Esophagus muscularis mucosa (tissue), 4 donors: ENCODE measurements around the gene HIRIP3. TPM values are rescaled to one million over a fixed set of nuclear protein-coding genes. Genes with fewer than 3 reads are reported as not detected.

Experiments used
- DNase-seq: peaks from one replicate; pipeline ENCODE4 v3.0.0-alpha.2; 2017; ENCODE audit errors: extremely low spot score
- H3K27ac ChIP-seq, 4 donors: fragments of 200-600 bp; sonication (generic); replicated peaks in 1 of 4; 1 replicate in 3 of 4; 2 replicates in 1 of 4; pipeline ENCODE4 v1.5.1; 2016 to 2019; ENCODE audit warnings: mild to moderate bottlenecking in 1 of 4
- H3K27me3 ChIP-seq, 4 donors: fragments of 200-600 bp; sonication (generic); one replicate each; pipeline versions ENCODE4 v1.5.1 to v1.6.0; 2016 to 2019
- H3K36me3 ChIP-seq, 4 donors: fragments of 200-600 bp; sonication (generic); one replicate each; pipeline ENCODE4 v1.5.1; 2016 to 2019
- H3K4me1 ChIP-seq, 4 donors: fragments of 200-600 bp; sonication (generic); one replicate each; pipeline ENCODE4 v1.5.1; 2016 to 2019
- H3K4me3 ChIP-seq, 4 donors: fragments of 200-600 bp; sonication (generic); 1 replicate in 2 of 4; 2 replicates in 2 of 4; pipeline ENCODE4 v1.5.1; 2016 to 2019; ENCODE audit warnings: mild to moderate bottlenecking in 4 of 4, moderate library complexity in 1 of 4
- H3K9me3 ChIP-seq, 4 donors: fragments of 200-600 bp; sonication (generic); 1 replicate in 3 of 4; 2 replicates in 1 of 4; pipeline ENCODE4 v1.5.1; 2016 to 2019
- CTCF ChIP-seq, 3 experiments: fragments of 200-600 bp in 2 of 3; fragments of 450-650 bp in 1 of 3; sonication (generic) in 2 of 3; IDR thresholded peaks; one replicate each; pipeline ENCODE4 v1.5.1; 2017 to 2019; ENCODE audit warnings: antibody characterized with exemption in 3 of 3, mild to moderate bottlenecking in 2 of 3, moderate library complexity in 1 of 3
- EP300 ChIP-seq: sonication (generic); formaldehyde crosslinking; IDR thresholded peaks from one replicate; pipeline ENCODE4 v1.6.1; 2017; ENCODE audit warnings: antibody characterized with exemption
- POLR2A ChIP-seq: fragments of 450-650 bp; IDR thresholded peaks from one replicate; pipeline ENCODE4 v1.6.1; 2017; ENCODE audit warnings: antibody characterized with exemption, moderate library complexity, mild to moderate bottlenecking, low read depth
- POLR2AphosphoS5 ChIP-seq, 2 donors: sonication (generic); formaldehyde crosslinking; IDR thresholded peaks; one replicate each; pipeline ENCODE4 v1.6.1; 2017; ENCODE audit warnings: antibody characterized with exemption in 2 of 2
- WGBS: methylation state at CpG from one replicate; pipeline ENCODE4 v1.1.5; 2018; 5-methylcytosine and 5-hydroxymethylcytosine counted together
- intact Hi-C: fragments of 100-400 bp; cut with DNase I; formaldehyde crosslinking; loops from one replicate; pipeline ENCODE4 v1.15.1; 2023
- total RNA-seq, 4 donors: library from RNA; depleted of rRNA; stranded (reverse); fragments of >200 nt; gene quantifications; one replicate each; pipeline versions ENCODE4 v1.1.0 to v1.2.1, GENCODE V29; 2016

The HIRIP3 gene
- total RNA-seq, 4 donors from 2014 or later: 20.8 to 39.4 (median 22.1) TPM

- H3K4me1 ChIP-seq: no peaks in the 10 kb centered on the region
- H3K4me3 ChIP-seq: no peak overlapping the region
- intact Hi-C loops: no loop called here
- H3K27me3 ChIP-seq: no peaks in the 10 kb centered on the region
- WGBS: 100% methylated on average over 1 of the region's 20 CpGs
- TF ChIP-seq CTCF (IDR thresholded peaks at IDR 0.05): no peak
- TF ChIP-seq POLR2AphosphoS5 (IDR thresholded peaks at IDR 0.05): no peak
- TF ChIP-seq POLR2A: no peak
- TF ChIP-seq EP300: no peak
- no peak overlapping the region for H3K27ac ChIP-seq
- peaks cover 79 to 100% (median 100%) of the 10 kb centered on the region in 4 donors for H3K36me3 ChIP-seq
- DNase-seq: no peak
- H3K9me3 ChIP-seq: no peaks in the 10 kb centered on the region
Observed at GRCh38 chr16:29986231-29986630, 9.2 kb downstream of the HIRIP3 start.

DNA sequence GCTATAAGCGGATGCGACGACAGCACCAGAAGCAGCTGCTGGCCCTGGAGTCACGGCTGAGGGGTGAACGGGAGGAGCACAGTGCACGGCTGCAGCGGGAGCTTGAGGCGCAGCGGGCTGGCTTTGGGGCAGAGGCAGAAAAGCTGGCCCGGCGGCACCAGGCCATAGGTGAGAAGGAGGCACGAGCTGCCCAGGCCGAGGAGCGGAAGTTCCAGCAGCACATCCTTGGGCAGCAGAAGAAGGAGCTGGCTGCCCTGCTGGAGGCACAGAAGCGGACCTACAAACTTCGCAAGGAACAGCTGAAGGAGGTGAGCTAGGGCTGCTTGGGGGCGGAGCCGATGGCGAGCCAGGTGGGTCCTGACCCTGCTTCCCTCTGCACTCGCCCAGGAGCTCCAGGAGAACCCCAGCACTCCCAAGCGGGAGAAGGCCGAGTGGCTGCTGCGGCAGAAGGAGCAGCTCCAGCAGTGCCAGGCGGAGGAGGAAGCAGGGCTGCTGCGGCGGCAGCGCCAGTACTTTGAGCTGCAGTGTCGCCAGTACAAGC is 10.1 kb downstream of the HIRIP3 start:
- H3K36me3 ChIP-seq: peaks cover 79 to 100% (median 100%) of the 10 kb centered on the region in 4 donors
- no peak for DNase-seq
- H3K4me1 ChIP-seq: no peaks in the 10 kb centered on the region
- 94% methylated on average over 26 of the region's 28 CpGs for WGBS
- intact Hi-C loops: no loop called here
- no peaks in the 10 kb centered on the region for H3K27me3 ChIP-seq
- no peak overlapping the region for H3K27ac ChIP-seq
- no peak overlapping the region for H3K4me3 ChIP-seq
- H3K9me3 ChIP-seq: no peaks in the 10 kb centered on the region
- TF ChIP-seq POLR2A: no peak
- no peak for TF ChIP-seq EP300
- no peak for TF ChIP-seq POLR2AphosphoS5 (IDR thresholded peaks at IDR 0.05)
- no peak for TF ChIP-seq CTCF (IDR thresholded peaks at IDR 0.05)

DNA sequence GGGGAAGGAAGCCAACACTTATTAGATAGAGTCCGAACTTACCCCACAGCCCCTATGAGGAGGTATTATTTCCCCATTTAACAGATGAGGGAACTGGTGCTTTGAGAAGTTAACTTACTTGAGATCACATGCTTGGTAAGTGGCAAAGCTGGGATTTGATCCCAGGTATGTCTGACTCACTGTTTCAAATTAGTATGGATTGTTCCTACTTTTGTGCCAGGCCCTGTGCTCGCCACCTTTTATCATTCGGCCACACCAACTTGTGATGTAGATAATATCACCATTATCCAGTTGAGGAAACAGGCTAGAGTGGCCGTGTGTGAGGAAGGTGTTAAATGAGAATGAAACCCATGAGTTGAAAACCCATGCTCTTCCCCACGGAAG is 10.7 kb downstream of the HIRIP3 start:
- intact Hi-C loops: no loop called here
- WGBS: 91% methylated on average over 5 of the region's 5 CpGs
- H3K4me1 ChIP-seq: no peaks in the 10 kb centered on the region
- DNase-seq: no peak
- no peaks in the 10 kb centered on the region for H3K9me3 ChIP-seq
- peaks cover 81 to 100% (median 100%) of the 10 kb centered on the region in 4 donors for H3K36me3 ChIP-seq
- H3K27me3 ChIP-seq: no peaks in the 10 kb centered on the region
- no peak for TF ChIP-seq POLR2AphosphoS5 (IDR thresholded peaks at IDR 0.05)
- no peak for TF ChIP-seq EP300
- no peak for TF ChIP-seq POLR2A
- TF ChIP-seq CTCF (IDR thresholded peaks at IDR 0.05): no peak
- H3K27ac ChIP-seq: no peak overlapping the region
- no peak overlapping the region for H3K4me3 ChIP-seq

DNA sequence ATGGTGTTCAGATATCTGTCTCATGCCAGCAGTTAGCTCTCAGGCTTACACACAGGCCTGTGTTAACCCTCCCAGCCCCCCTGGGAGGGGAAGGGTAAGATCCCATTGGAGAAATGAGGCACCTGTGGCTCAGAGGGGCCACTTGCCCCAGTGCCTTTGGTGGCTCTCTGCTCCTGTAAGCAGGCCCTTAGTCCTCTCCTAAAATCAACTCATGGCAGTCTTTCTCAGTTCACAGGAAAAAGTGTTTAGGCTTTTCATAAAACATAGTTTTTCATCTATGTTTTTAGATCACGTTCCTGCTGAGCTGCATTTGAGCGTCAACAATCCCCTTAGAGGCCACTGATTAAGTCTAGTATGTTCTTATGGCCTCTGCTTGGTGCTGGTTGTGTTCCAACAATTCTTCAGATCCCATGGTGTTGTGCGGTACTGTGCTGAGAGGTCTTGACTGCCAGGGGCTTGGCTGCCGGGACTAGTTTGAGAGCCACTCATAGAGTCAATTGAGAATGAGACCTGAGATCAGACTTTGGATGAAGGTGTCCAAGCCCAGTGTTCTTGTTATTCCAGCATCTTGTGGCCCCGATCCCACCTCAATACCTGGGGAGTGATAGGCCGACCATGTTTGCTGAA is 11.2 kb downstream of the HIRIP3 start:
- DNase-seq: no peak
- Histone ChIP-seq H3K9me3 (no peaks in the 10 kb centered on the region), H3K4me3 (no peak overlapping the region), H3K27ac (no peak overlapping the region), H3K36me3 (peaks cover 85 to 100% (median 100%) of the 10 kb centered on the region in 4 donors), H3K27me3 (no peaks in the 10 kb centered on the region), H3K4me1 (no peaks in the 10 kb centered on the region)
- intact Hi-C loops: no loop called here
- TF ChIP-seq CTCF (IDR thresholded peaks at IDR 0.05) (no peak), POLR2A (no peak), EP300 (no peak), POLR2AphosphoS5 (IDR thresholded peaks at IDR 0.05) (no peak)
- whole genome bisulfite sequencing: 79% methylated on average over 6 of the region's 6 CpGs
